LNCaP clone FGC (cell line): Measurements from ENCODE around the gene KCP.

Experiments used
- DNase-seq: peaks from one replicate; pipeline ENCODE4 v3.0.0-alpha.2; 2011; ENCODE audit warnings: low read depth
- H3K4me3 ChIP-seq: 2 replicates; pipeline ENCODE4 v1.5.1; 2011; ENCODE audit warnings: mild to moderate bottlenecking, low read depth, low read length, control low read depth
- TF ChIP-seq, protein P1 (sequence below): IDR thresholded peaks from 2 replicates; pipeline ENCODE4 v1.5.1; 2012; ENCODE audit warnings: mild to moderate bottlenecking; ENCODE audit not compliant: control insufficient read depth, insufficient read depth; ENCODE audit errors: extremely low read depth

KCP gene

DNA sequence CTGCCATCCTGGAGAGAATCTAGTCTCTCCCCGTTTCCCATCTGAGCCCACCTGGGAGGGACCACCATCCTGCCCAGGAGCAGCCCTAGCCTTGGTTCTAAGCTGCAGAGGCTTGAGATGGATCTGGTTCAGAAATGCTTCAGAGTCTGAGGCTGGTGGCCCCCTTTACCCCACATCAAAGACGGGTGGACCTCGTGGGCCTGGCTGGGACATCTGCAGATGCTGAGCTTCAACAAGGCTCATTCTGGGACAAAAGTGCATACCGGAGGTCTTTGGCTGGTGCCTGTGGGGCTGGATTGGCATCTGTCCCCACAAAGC lies 22.3 kb upstream of the KCP start:
- DNase-seq = no peak
- no peak overlapping the region for H3K4me3 ChIP-seq
- TF ChIP-seq, protein P1, sequence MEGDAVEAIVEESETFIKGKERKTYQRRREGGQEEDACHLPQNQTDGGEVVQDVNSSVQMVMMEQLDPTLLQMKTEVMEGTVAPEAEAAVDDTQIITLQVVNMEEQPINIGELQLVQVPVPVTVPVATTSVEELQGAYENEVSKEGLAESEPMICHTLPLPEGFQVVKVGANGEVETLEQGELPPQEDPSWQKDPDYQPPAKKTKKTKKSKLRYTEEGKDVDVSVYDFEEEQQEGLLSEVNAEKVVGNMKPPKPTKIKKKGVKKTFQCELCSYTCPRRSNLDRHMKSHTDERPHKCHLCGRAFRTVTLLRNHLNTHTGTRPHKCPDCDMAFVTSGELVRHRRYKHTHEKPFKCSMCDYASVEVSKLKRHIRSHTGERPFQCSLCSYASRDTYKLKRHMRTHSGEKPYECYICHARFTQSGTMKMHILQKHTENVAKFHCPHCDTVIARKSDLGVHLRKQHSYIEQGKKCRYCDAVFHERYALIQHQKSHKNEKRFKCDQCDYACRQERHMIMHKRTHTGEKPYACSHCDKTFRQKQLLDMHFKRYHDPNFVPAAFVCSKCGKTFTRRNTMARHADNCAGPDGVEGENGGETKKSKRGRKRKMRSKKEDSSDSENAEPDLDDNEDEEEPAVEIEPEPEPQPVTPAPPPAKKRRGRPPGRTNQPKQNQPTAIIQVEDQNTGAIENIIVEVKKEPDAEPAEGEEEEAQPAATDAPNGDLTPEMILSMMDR = no peak

DNA sequence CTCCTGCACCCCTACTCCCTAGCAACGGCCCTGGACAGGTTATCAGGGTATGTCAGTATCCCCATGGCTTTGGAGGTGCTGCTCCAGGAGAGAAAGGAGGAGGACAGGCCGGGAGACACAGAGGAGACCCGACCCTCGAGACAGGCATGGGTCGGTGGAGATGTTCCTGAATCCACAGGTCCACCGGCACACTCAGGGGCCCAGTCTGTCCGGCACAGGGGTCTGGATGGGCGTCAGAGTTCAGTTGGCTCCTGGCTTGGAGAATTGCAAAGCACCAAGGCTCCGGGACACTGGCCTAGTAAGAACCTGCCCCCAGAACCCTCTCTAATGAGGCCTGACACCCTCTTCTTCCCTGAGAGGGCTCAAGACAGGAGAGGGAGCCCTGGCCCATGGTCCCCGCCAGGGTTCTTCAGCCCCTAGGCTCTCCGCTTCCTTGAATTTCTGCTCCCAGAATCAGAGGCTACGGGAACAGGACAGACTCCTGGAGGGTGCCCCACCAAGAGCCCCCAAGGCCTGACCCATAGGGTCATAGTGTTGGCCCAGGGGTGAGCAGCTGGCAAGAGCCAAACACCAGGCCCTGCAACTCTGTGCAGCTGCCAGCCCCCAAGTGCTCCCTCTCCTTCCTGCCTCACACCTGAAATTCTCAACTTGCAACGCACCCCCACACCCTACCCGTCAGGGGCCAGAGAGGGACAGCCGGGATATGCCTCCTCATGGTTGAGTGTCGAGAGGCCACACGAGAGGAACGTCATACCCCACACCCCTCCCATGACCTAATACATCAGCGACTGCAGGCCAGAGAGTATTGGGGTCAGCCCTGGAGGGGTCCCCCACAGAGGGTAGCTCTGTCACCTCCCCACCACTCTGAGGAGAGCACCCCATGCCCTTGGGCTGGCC lies 21.7 kb upstream of the KCP start:
- TF ChIP-seq, protein P1 = no peak
- H3K4me3 ChIP-seq = no peak overlapping the region
- no peak for DNase-seq

DNA sequence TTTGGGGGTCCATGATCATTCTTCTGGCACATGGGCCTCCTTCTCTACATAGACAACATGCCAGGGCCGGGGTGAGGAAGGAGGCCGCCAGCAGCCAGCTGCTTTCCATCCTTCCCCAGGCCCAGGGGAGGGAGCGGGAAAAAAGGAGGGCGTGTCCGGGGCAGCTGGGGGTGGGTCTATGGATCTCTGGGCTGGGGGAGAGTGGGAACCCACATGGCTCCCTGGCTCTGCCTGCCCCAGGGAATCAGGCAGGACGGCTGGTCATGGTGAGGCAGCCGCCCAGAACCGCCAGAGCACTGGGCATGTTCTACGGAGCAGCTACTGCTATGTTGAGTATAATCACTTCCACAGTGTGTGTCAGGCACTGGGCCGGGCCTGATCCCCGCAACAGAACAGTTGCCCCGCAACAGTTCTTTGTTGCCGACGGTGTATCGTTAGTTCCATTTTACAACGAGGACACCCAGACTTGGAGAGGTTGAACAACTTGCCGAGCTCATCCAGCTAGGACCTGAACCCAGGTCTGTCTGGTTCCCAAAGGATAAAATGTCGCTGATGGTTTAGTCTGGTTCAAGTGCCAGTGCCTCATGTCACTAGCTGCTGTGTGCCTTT lies 20.8 kb upstream of the KCP start:
- no peak for DNase-seq
- TF ChIP-seq, protein P1 = no peak
- no peak overlapping the region for H3K4me3 ChIP-seq

DNA sequence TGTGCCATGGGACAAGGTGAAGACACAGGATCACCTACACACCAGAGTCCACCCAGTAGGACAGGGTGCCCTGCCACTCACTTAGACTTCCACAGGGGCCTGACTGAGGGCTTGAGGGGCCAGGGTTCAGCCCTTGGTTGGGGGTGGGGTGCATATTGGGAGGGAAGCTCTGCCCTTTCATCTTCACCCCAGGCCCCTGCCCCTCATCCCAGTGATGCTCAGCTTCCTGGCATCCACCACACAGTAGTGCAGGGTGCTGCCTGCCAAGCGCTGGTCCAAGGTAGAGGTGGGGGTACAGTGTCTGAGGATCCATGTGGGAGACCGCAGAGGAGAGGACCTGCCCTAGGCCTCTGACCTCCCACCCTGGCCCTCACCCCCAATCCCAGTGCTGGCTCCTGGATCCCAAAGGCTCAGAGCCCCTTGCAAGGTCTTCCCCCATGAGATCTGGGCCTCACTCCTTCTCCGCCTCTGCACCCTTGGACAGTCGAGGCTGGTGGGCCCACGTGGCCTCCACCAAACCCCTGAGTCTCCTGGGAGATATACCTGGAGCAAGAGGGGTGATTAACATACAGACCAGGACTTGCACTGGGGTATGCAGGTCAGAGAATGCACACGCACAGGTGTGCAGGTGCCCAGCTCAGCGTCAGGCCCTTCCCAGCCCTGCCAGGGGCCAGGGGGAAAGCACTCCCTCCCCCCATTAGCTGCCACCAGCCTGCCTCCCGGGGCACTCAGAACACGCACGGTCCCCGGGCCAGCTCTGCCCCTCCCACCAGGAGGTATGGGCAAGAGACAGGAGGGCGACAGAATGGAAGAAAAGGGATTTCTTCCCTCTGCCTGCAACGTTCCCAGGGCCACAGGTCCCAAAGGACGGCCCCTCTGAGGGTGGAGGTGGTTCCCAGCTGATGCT lies 18.6 kb upstream of the KCP start:
- TF ChIP-seq, protein P1 = no peak
- DNase-seq = no peak
- no peak overlapping the region for H3K4me3 ChIP-seq

DNA sequence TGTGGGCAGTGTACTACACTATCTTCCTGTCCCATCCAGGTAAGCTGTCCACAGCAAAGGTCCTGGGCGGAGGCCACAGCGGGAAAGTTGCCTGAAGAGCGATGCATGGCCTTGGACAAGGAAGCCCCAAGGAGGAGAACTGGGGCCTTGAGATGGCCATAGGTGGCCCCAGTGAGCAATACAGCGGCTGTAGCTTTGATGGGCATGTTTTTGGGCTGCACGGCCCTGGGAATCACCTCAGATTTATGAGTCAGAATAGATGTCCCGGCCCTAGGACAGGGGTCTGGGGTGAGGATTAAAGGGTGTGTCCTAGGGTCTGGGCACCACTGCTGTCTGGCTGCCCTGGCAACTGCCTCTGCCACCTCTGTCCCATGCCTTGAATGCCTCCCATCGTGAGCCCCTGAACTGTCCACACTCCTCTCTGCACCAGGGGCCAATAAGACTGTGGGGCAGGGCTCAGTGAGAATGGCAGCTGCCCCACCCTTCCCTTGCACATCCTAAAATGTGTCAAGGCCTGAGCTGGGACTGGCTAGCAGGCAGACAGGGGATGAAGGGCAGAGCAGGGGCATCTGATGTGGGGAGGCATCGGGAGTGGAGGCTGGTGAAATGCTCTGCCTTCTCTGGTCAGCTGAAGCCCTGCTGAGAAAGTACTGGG lies 17.8 kb upstream of the KCP start:
- no peak for DNase-seq
- TF ChIP-seq, protein P1 = no peak

DNA sequence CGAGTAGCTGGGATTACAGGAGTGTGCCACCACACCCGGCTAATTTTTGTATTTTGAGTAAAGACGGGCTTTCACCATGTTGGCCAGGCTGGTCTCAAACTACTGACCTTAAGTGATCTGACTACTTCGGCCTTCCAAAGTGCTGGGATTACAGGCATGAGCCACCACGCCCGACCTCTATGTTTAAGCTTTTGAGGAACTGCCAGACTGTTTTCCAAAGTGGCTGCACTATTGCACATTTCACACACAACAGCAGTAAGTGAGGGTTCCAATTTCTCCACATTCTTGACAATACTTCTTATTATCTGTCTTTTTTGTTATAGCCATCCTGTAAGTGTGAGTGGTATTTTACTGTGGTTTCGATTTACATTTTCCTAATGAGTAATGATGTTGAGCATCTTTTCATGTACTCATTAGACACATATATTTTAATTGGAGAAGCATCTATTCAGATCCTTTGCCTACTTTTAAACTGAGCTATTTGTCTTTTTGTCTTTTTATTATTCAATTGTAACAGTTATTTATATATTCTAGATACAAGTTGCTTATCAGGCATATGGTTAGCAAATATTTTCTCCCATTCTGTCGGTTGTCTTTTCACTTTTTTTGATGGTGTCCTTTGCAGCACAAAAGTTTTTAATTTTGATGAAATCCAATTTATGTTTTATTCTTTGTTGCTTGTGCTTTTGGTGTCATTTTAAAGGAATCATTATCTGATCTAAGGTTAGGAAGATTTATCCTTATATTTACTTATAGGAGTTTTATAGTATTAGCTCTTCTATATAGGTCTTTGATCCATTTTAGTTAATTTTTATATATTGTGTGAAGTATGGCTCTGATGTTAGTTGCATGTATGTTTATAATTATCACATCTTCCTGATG lies 14.4 kb upstream of the KCP start:
- DNase-seq = no peak
- TF ChIP-seq, protein P1 = no peak
- no peak overlapping the region for H3K4me3 ChIP-seq

More for the DNA sequence above, 17.8 kb upstream of the KCP start:
- H3K4me3 ChIP-seq = no peak overlapping the region
